ENCODE results near the gene SRRM5.
A peak's percentile ranks its signal among the peaks of the same experiment; 100 is the strongest.
"Not testable (repeated sequence)": the region's sequence is repeated elsewhere in the genome, so short reads cannot be mapped to it uniquely, and the experiment has no call there.

SRRM5 gene

DNA sequence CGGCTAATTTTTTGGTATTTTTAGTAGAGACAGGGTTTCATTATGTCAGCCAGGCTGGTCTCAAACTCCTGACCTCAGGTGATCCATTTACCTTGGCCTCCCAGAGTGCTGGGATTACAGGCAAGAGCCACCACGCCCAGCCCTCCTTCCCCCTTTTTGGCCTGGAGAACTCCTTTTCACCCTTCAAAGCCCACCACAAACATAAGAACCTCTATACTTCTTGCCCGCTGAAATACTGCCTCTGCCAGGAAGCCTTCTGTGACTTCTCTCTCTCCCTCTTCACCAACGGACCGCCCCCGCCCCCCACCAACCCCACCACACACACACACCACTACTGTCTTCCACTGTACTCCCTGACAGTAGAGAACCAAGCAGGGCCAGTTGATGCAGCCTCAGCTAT, 5.1 kb downstream of the SRRM5 start:
- DNase-seq = no peak

DNA sequence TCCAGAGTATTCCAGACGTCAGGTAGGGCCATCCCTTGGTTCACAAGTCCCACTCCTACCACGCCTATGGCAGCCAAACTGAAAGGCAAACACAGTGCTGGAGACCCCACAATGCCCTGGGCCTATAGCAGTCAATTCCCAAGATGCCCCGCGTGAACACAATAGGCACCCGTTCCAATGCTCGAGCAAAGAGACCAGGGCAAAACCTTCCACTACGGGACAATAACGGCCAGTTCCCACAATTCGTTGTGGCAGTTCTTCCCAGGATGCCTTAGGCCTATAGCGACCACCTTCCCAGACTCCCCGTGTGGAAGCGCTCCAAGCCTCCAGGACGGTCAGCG, 7.0 kb downstream of the SRRM5 start:
- peak; percentile 61 to 76 for DNase-seq

GRCh38 chr19:43619262-43620060, 7.6 kb downstream of the SRRM5 start, which contains the start of gene ZNF428:
Gene ZNF428 (minus strand): TSS chr19:43619629. CDS start chr19:43614304, 5,325 bp downstream.
- DNase-seq = peak; percentile 82 to 95

DNA sequence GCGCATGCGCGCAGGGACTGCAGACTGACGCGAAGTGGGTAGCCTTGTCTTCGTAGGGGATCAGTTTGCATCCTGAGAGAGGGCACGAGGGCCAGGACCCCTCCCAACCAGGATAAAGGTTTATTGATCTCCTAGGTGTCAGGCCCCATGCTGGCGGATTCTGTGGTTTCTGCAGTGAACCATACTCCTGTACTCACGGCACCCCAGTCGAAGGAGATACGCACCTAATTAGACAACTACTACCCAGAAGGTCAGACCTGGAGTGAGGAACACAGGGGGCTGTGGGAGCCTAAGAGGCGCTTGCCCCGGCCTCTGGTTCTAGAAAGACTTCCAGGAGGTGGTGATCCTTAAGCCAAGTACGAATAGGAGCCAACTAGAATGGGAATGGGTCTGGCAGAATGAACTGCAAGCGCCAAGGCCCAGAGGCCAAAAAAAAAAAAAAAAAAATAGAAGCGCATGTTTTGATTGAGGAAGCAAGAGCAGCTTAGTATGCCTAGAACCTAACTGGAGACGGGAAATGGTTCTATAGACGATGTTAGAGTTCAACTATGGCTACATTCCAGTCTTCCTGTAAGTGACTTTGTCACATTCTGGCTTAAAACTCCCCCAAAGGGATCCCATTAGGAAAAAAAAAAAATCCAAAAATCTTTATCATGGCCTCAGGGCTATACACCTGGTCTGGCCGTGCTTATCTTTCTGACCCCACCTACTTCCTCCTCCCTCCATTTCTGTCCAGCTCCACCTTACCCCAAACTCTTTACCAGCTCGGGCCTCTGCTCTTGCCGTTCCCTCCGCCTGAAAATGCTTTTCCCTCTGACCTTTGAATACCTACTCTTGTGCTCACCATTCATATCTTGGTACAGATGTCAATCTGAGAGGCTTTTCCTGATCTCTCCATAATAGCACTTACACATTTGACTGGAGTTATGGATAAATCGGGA, 8.4 kb downstream of the SRRM5 start:
- no peak for DNase-seq

GRCh38 chr19:43622070-43622469, 10.2 kb downstream of the SRRM5 start:
- DNase-seq = no peak

- no peak for DNase-seq
Observed at GRCh38 chr19:43622956-43623355, 11.1 kb downstream of the SRRM5 start.

GRCh38 chr19:43623889-43624670, 12.2 kb downstream of the SRRM5 start:
- no peak for DNase-seq

DNA sequence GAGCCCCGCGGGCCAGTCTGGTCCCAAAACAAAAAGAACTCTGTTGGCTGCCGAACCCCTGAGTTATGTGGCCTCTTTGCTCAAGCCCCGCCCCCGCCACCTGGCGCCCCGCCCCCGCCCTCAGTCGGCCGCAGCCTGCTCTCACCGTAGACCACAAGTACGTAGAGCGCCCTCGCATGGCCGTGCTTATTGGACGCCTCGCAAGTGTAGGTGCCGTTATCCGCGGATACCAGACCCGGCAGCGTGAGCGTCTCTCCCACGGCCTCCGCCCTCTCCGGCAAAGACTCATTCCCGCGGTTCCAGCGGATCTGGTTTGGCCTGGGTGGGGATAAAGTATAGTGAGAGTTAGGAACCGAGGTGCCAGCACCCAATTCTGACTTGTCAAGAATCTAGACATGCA, 13.0 kb downstream of the SRRM5 start:
- DNase-seq = no peak

DNA sequence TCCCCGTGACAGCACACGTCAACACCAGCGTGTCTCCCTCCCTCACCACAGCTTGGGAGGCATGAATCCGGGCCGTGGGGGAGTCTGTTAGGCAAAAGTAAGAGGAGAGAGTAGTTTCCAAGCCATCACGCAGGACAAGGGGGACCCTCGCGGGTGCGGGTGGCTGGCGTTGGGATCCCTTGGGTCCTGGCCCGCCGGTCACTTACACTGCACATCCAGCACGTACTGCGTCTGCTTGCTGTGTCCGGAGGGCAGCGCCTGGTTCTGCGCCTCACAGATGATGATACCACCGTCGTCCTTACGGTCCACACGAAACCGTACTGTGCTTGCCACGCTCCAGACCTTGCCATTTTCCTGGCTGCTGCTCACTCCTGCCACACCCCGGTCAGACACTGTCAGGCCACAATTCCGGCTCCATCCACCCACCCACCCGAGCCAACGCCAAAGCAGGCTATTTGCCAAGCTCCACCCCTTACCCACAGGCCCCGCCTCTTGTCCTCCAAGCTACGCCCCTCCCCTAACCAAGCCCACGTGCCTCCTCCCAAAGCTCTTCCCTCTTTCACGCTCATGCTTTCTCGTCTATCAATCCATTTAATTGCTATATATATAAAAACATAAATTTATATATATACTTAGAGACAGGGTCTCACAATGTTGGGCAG, 14.2 kb downstream of the SRRM5 start:
- DNase-seq = no peak

GRCh38 chr19:43626838-43627237, 14.9 kb downstream of the SRRM5 start:
- no peak for DNase-seq

GRCh38 chr19:43628646-43629326, 16.9 kb downstream of the SRRM5 start:
- DNase-seq = no peak

DNA sequence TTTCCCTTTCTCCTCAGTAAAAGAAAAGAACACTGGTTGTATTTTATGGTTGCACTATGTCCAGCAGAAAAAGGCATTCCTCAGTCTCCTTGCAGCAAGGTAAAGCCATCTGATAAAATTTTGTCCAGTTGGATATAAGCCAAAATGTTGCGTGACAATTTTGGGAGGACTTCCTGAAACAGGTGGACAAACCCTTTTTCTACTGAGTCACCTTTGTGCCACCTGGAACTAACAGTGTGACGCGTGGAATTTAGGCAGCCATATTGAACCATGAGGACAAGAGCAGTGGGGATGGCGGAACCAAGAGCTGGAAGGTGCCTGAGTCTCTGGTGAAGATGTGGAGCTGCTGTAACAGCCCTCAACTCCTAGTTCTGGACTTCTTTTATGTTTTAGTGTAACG, 19.6 kb downstream of the SRRM5 start:
- DNase-seq = no peak

GRCh38 chr19:43633520-43633919, 21.6 kb downstream of the SRRM5 start:
- no peak for DNase-seq

GRCh38 chr19:43634068-43634467, 22.2 kb downstream of the SRRM5 start:
- no peak for DNase-seq

DNA sequence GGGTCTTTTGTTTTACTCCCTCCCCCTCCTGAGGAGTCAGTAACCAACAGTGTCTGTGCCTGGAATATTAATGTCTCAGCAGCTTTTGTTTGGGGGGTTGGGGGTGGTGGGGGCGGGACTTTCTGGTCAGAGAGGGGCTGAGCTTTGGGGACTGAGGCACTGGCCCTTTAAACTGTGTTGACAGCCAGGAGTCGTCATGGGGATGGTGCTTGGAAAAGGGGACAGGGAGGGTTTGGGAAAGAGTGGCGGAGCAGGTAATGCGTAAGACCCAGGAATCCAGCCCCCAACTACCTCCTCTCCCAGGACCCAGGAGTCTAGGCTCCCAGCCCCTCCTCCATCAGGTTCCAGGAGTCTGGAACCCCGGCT, 22.6 kb downstream of the SRRM5 start:
- no peak for DNase-seq

DNA sequence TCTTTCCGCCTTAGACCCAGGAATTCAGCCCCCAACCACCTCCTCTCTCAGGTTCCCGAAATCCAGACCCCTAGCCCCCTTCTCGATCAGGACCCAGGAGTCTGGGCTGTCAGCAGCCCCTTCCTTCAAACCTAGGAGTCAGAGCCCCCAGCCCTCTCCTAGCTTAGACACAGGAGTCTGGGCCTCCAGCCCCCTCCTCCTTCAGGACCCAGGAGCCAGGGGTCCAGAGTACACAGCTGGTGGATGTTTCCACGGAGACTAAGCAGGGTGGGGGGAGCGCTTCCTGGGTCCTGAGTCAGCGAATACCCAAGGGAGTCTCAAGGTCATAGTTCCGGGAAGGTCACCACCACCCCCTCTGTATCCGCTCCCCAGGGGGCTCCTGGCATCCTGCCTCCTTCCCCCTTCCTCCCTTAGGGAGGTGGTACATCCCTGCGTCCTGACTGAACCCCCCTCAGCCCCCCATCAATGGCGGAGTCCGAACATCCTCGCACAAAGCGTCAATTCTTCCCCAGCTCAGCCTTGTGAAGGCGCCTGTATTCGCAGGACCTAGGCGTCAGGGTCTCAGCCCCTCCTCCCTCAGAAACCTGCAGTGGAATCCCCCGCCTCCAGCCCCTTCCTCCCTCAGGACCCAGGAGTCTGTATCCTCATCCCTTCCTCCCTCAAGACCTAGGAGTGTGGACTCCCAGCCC, 23.1 kb downstream of the SRRM5 start:
- no peak for DNase-seq

- not testable (repeated sequence) for DNase-seq
Observed at GRCh38 chr19:43635561-43635940, 23.7 kb downstream of the SRRM5 start.

DNA sequence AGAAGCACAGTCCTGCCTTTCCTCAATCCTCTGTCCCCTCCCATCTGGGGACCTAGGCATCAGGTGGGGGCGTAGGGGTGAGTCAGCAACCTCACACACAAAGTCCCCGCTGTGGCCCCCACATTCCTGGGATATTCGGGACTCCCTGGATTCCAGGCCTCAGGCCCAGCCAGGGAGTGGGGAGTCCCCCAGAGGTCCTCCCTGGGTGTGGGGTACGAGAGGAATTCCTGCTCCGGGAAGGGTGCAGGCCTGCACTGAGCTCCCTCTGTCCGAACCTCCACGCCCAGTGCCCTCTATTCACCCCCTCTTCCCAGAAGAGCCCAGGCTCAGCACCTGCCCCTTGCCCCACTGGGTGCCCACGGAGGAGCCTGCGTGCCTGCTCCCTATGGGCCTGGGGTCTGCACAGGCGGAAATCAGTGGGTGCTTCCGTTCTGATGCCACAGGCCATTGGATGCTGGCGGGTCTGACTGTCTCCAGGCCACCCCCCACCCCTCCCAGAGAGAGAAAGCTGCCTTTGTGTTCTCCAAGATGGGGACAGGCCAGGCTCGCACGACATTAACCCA, 24.3 kb downstream of the SRRM5 start:
- no peak for DNase-seq

DNA sequence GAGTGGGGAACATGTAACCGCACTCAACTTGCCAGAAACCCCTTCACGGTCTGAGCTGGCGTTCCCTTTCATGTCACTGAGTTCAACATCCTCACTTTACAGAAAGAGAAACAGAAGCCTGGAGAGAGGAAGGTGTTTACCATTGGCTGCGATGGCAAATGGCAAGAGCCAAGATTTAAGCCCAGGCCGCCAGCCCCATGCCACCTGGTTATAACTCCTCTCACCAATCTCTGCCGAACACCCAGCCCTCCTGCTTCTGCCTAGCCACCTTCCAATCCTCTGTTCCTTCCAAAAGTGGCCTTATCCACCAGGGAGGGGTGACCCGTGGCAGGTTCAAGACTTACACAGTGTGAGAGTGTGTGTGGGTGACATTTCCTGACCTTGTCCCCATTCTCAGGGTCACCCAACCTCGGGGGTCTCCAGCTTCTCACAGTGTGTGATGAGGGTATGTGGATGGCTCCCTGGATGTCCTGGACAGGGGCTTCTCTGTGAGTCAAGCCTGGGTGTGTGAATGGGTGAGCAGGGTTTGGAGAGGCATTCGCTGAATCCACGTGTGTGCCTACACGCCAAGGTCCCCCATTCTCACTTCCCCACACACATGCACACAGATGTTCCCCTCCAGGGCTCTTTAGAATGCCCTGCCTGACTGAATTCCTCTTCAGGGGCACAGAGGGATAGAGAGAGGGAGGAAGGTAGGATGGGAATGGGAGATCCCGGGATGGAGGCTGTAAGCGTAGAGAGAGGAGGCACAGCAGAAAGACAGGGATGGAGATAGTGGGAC, 26.5 kb downstream of the SRRM5 start:
- DNase-seq = no peak

DNA sequence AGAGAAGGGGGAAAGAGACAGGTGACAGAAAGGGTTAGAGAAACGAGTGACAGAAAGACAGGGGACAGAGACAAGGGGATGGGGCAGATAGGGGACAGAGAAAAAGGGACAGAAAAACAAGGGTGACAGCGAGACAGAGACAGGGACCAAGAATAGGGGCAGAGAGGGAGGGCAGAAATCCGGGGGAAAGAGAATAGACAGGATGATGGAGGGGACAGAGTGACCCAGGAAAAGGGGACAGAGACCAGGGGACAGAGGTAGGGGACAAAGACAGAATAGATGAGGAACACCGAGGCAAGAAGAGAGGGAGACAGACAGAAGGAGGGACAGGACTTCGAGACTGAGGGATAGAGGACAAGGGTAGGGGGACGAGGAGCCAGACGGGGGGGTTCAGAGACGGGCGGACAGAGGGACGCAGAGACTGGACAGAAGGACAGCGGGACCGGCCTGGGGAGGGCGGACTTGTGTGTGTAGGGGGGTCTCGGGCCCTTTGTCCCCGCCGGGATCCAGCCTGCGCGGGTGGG, 27.2 kb downstream of the SRRM5 start:
- DNase-seq = no peak
